ENCODE results near the gene FBXO7. TPM values are rescaled to one million over a fixed set of nuclear protein-coding genes. Genes with fewer than 3 reads are reported as not detected.

FBXO7 gene
- total RNA-seq, 4 donors from 2014 or later: 73.4 to 95.1 (median 87.3) TPM

DNA sequence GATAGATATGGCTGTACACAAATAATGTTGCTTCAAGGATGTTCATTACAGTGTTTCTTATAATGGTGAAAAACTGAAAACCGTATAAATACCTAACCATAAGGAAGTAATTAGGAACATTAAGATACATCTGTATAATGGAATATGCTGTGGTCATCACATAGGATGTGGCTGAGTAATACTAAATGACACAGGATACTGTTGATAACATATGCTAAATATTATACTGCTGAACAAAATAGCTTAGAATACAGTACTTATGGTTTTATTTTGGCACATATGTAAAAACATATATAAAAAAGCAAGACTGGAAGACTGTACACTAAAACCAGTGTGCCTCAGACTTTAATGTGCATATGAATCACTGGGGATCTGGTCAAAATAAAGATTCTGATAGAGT, 43.8 kb downstream of the FBXO7 start:
- TF ChIP-seq POLR2AphosphoS5 (IDR thresholded peaks at IDR 0.05) (no peak), CTCF (IDR thresholded peaks at IDR 0.05) (no peak), POLR2A (IDR thresholded peaks at IDR 0.05) (no peak), EP300 (IDR thresholded peaks at IDR 0.05) (no peak)
- Histone ChIP-seq H3K27ac (no peak overlapping the region), H3K9me3 (peaks cover 0 to 23% (median 0%) of the 10 kb centered on the region in 3 donors), H3K27me3 (no peaks in the 10 kb centered on the region), H3K4me1 (no peaks in the 10 kb centered on the region), H3K4me3 (no peak overlapping the region), H3K36me3 (peaks cover 0 to 12% of the 10 kb centered on the region in 2 donors)
- ATAC-seq: no peak
- WGBS, 2 donors (ENCODE audit: low coverage in 1 of 2): 86 to 90% methylated on average over 1 of the region's 1 CpG

DNA sequence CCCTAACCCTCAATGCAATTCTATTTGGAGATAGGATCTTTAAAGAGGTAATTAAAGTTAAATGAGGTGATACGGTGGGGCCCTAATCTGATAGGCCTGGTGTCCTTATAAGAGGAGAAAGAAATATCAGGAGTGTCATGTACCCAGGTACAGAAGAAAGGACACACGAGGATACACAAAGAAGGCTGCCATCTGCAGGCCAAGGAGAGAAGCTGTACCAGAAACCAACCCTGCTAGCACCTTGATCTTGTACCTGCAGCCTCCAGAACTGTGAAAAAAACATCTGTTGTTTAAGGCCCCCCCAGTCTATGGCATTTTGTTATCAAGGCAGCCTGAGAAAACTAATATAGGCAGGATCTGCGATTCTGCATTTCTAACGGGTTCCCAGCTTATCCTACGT, 44.2 kb downstream of the FBXO7 start:
- Histone ChIP-seq H3K27ac (no peak overlapping the region), H3K36me3 (peaks cover 0 to 12% of the 10 kb centered on the region in 2 donors), H3K9me3 (peaks cover 0 to 24% (median 0%) of the 10 kb centered on the region in 3 donors), H3K27me3 (no peaks in the 10 kb centered on the region), H3K4me3 (no peak overlapping the region), H3K4me1 (no peaks in the 10 kb centered on the region)
- 75 to 82% methylated on average over 5 of the region's 5 CpGs for WGBS, 2 donors (ENCODE audit: low coverage in 1 of 2)
- ATAC-seq: no peak
- TF ChIP-seq EP300 (IDR thresholded peaks at IDR 0.05) (no peak), CTCF (IDR thresholded peaks at IDR 0.05) (no peak), POLR2A (IDR thresholded peaks at IDR 0.05) (no peak)

DNA sequence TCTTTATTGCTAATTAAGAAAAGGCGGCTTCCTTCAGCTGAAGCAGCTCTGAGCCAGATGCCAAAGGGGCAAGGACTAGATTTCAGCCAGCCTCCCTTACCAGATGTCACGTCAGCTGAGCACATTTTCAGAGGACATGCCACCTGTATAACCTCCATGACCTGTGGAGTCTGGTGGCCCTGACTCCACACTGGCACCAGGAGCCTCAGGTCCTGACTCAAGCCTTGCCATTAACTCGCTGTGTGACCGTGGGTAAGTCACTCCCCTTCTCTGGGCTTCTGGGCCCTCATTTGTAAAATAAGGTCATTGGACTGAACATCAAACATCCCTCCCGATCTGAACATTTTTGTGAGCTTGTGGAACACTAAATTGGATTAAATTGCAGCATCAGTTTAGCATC, 46.0 kb downstream of the FBXO7 start:
- TF ChIP-seq POLR2AphosphoS5 (IDR thresholded peaks at IDR 0.05) (no peak), CTCF (IDR thresholded peaks at IDR 0.05) (no peak)
- Histone ChIP-seq H3K36me3 (peaks cover 0 to 12% of the 10 kb centered on the region in 2 donors), H3K9me3 (peaks cover 0 to 35% (median 0%) of the 10 kb centered on the region in 3 donors), H3K4me3 (no peak overlapping the region), H3K27me3 (no peaks in the 10 kb centered on the region), H3K4me1 (no peaks in the 10 kb centered on the region), H3K27ac (no peak overlapping the region)
- no peak for ATAC-seq
- WGBS, 2 donors (ENCODE audit: low coverage in 1 of 2): 0 to 73% methylated on average over 1 to 4 of the region's 5 CpGs

DNA sequence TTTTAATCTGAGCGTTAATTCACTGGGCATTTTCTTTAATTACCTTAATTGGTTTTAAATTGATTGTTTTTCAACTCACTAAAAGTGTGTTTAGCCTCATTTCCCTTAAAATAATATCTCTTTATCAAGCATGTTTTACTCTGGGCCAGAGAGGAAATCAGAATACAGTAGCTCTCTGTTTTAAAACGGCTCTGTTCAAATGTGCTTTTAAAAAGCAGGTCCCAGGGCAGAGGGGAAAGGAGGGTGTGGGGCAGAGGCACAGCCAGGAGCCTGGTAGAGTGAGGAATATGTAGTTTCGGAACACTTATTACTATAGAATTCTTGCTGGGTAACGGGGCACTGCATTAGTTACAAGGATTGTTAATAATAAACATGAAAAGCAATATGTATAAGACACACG, 47.6 kb downstream of the FBXO7 start:
- WGBS, 2 donors (ENCODE audit: low coverage in 1 of 2): 52 to 62% methylated on average over 4 to 5 of the region's 5 CpGs
- TF ChIP-seq EP300 (IDR thresholded peaks at IDR 0.05) (no peak), CTCF (IDR thresholded peaks at IDR 0.05) (no peak), POLR2A (IDR thresholded peaks at IDR 0.05) (no peak), POLR2AphosphoS5 (IDR thresholded peaks at IDR 0.05) (no peak)
- Histone ChIP-seq H3K4me1 (no peaks in the 10 kb centered on the region), H3K27ac (no peak overlapping the region), H3K36me3 (peaks cover 0 to 10% of the 10 kb centered on the region in 2 donors), H3K9me3 (peaks cover 0 to 28% (median 0%) of the 10 kb centered on the region in 3 donors), H3K4me3 (no peak overlapping the region), H3K27me3 (no peaks in the 10 kb centered on the region)
- ATAC-seq: no peak

DNA sequence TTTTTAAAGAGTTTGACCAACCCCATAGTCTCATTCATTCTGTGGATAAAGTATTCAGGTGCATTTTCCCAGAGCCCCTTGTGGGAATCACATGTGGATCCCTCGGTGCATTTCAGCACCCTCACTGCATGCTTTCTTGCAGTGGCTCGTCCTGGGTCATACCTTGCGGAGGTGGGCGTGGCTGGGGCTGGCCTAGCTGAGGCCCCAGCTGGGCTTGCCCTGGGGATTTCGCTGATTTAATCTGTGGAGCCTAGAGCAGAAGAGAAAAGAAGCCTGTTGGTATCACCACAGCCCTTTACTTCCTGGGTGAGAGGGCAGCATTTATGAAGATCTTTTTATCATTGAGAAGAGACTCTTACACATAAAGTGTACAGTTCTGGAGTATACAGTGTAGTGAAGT, 53.1 kb downstream of the FBXO7 start:
- Histone ChIP-seq H3K27ac (peak overlapping the region in 2 of 4 donors; percentile 16 to 68), H3K4me1 (peaks cover 0 to 45% (median 16%) of the 10 kb centered on the region in 3 donors), H3K9me3 (peaks cover 0 to 12% (median 0%) of the 10 kb centered on the region in 3 donors), H3K27me3 (peaks cover 7% of the 10 kb centered on the region), H3K4me3 (no peak overlapping the region), H3K36me3 (no peaks in the 10 kb centered on the region)
- no peak for TF ChIP-seq CTCF (IDR thresholded peaks at IDR 0.05)
- no peak for TF ChIP-seq POLR2A (IDR thresholded peaks at IDR 0.05)
- no peak for TF ChIP-seq EP300 (IDR thresholded peaks at IDR 0.05)
- no peak for TF ChIP-seq POLR2AphosphoS5 (IDR thresholded peaks at IDR 0.05)
- WGBS, 2 donors (ENCODE audit: low coverage in 1 of 2): 60% methylated on average over 1 of the region's 5 CpGs; no CpG with 5 or more reads in 1 of the 2 donors
- no peak for ATAC-seq

All from gastroesophageal sphincter (tissue), 4 donors.